ENCODE measurements around the gene CATSPERE.
"Not testable (repeated sequence)": the region's sequence is repeated elsewhere in the genome, so short reads cannot be mapped to it uniquely, and the experiment has no call there.

CATSPERE gene

DNA sequence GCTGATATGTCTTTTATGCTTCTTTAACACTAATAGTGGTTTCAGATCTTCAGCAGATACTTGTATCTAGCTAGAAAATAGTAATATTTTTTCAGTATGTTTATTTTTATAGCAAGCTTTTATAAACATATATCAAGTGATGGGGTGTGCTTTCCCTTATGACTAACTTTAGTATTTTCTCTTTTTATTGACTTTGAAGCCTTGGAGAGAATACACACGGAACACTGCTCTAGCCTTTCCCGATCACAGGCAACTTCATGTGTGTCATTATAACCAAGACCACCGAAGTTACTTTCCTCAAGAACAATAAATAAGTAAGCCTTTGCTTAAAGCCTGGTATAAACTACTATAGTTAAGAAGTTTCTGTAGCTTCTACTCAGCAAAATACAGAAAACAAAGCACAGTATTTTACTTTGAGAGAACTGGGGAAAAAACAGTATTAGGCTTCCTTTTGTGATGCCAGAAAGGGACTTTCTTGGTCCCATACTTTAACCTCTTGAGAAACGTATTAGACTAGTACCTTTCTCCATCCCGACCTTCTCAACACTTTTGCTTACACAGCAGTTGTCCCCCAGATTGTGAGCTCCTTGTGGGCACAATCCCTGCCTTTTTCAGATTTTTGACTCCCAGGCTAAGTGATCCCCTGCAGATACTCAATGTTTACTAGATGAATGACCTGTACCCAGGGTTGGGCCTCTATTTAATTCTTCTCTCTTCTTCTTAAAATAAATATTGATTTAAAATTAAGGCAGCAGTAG is 12.6 kb upstream of the CATSPERE start:
- DNase-seq (ENCODE audit: low read depth in 2 of 2), result no peak

DNA sequence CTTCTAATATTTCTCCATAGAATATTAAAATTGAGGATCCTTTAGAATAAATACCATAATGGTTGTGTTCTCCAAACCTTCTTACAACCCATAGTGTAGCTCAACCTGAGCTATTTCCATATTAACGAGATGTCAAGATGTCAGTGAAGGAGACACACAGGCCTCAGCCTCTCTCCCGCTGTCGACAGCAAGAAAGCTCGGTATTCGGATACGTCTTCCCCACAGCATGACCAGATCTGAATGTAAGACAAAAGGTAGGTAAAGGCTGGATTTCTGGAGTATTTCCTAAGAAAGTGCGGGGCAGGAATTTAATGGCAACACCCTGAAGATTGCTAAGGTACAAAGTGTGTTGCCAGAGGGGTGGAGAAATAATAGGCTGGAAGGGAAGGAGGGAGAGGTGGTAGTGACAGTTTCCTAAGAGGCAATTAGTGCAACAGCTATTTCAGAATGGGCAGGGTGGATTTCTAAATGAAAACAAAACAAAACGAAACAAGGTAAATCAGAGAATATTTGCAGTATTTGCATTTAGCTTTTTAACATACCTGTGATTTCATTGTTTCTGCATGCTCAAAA is 11.1 kb upstream of the CATSPERE start:
- no peak for DNase-seq (ENCODE audit: low read depth in 2 of 2)

GRCh38 chr1:244450597-244451538 is 10.2 kb upstream of the CATSPERE start:
- DNase-seq (ENCODE audit: low read depth in 2 of 2), result no peak

DNA sequence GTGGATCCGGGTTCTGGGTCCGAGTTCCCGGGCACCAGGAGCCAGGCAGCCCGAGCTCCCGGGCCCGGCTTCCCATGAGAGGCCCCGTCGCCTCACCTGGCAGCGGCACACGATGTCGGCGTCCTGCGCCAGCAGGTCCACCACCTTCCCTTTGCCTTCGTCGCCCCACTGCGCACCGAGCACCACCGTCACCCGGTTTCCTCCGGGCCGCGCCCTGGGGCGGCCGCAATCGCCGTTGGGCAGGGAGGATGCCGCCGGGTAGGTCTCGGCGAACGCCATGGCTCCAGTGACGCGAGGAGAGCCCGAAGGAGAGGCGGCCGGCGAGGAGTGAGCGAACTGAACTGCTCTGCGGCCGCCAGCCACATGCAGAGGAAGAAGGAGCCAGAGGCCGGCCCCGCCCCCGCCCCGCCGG is 9.5 kb upstream of the CATSPERE start, which contains the start of gene ADSS2:
Gene ADSS2 (minus strand): TSS at position 371 of the 412 bp plus-strand sequence. CDS start 92 bp downstream, at position 279.
- DNase-seq (ENCODE audit: low read depth in 2 of 2), result no peak

GRCh38 chr1:244451951-244452795 is 8.9 kb upstream of the CATSPERE start:
- peak; percentile 96 to 97 for DNase-seq (ENCODE audit: low read depth in 2 of 2)

DNA sequence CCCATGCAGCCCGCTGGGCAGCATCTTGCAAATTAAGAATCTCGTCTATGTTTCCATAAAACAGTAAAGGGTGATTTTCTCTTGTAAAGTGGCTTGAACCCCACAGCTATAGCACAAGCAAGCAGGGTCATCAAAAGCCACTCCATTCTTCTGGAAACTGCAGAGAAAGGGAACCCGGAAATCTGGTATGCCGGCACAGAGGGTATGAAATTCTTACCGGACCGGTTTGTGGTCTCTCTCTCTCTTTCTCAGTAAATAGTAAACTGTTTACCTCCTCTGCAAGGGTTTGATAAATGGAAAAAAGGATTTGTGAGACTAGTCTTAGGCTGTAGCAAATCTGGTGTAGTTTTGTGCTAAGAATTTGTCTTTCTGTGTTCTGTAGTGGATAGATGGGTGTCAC is 6.7 kb upstream of the CATSPERE start:
- no peak for DNase-seq (ENCODE audit: low read depth in 2 of 2)

DNA sequence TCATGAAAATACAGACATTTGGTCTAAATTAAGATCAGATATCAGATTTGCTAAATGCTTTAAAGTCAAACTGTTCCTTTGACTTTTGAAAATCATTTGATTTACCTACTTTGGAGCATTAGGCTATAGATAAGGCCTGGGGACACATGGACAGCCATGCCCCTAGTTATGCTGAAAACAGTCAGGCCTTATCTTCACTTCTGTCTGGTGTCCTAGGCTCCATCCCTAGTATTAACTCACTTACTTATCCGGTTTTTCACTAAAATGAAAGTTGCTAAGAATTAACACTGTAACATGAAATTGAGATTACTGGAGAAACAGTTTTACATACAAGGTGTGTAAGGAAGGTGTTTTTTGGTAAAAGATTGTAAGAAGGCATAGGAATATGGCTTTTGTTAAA is 4.5 kb upstream of the CATSPERE start:
- no peak for DNase-seq (ENCODE audit: low read depth in 2 of 2)

GRCh38 chr1:244458781-244459180 is 2.3 kb upstream of the CATSPERE start:
- no peak for DNase-seq (ENCODE audit: low read depth in 2 of 2)

GRCh38 chr1:244460197-244460596 is 876 bp upstream of the CATSPERE start:
- DNase-seq (ENCODE audit: low read depth in 2 of 2), result no peak

- no peak for DNase-seq (ENCODE audit: low read depth in 2 of 2)
Observed at GRCh38 chr1:244466724-244467123, 5.7 kb downstream of the CATSPERE start.

- DNase-seq (ENCODE audit: low read depth in 2 of 2), result no peak
Observed at GRCh38 chr1:244473059-244473605, 12.1 kb downstream of the CATSPERE start.

DNA sequence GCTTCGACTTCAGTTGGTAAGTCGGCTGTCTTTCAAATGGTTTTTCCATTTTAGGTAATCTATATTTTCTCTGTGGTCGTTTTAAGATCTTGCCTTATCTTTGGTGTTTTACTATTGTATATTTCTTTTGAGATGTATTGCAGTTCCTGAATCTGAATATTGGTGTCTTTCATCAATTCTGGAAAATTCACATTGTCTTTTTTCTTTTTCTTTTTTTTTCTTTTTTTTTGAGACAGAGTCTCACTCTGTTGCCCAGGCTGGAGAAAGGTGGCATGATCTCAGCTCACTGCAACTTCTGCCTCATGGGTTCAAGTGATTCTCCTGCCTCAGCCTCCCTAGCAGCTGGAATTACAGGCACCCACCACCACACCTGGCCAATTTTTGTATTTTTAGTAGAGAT is 23.9 kb downstream of the CATSPERE start:
- DNase-seq (ENCODE audit: low read depth in 2 of 2), result not testable (repeated sequence)

DNA sequence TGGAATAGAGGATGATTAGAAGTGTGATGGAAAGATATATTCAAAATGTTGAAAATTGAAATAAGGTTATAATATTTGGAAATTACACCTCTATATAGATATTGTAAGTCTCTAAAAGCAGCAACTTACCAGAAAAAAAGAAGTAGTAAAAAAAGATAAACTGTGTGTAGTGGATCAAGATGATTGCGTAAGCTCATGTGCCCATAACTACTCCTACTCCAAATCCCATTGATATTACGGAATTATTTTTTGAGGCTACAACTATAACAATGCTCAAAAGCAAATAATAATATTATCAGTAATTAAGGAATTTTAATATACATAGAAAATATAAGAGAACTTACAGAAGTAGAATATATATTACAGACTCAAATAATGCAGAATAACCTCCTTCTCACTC is 33.6 kb downstream of the CATSPERE start:
- DNase-seq (ENCODE audit: low read depth in 2 of 2), result no peak

DNA sequence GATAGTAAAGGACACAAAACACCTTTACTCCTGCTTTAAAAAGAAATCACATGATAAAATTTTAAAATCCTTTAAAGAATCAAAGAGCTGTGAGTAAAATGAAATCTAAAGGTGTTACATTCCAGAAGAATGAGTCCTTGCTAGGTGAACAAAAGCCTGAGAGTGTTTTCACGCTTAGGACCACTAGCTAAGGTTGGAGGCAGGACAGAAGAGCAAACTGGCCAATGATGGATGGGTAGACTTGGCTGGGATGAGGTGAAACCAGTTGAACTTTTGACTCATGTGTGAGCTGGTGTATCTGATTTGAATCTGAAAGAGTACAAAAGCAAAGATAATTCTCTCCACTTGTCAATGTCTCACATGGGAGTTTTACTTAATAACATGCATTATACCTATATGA is 35.1 kb downstream of the CATSPERE start:
- no peak for DNase-seq (ENCODE audit: low read depth in 2 of 2)

DNA sequence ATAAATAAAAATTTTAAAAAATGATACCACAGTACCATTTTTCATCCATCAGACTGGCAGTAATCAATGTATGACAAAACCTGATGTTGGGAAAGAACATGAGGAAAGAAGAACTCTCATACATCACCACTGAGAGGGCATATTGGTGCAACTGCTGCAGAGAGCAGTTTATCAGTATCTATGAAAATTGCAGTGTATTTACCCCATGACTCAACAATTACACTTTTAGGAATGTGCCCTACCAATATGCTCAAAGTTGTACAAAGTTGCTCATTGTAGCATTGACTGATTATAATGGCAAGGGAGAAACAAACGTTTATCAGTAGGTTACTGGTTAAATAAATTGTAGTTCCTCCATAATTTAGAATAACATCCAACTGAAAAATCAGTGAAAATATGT is 36.7 kb downstream of the CATSPERE start:
- no peak for DNase-seq (ENCODE audit: low read depth in 2 of 2)

DNA sequence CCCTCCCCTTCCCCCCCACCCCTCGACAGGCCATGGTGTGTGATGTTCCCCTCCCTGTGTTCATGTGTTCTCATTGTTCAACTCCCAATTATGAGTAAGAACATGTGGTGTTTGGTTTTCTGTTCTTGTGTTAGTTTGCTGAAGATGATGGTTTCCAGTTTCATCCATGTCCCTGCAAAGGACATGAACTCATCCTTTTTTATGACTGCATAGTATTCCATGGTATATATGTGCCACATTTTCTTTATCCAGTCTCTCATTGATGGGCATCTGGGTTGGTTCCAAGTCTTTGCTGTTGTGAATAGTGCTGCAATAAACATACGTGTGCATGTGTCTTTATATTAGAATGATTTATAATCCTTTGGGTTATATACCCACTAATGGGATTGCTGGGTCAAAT is 38.4 kb downstream of the CATSPERE start:
- not testable (repeated sequence) for DNase-seq (ENCODE audit: low read depth in 2 of 2)

- DNase-seq (ENCODE audit: low read depth in 2 of 2), result not testable (repeated sequence)
Observed at GRCh38 chr1:244500515-244500914, 39.4 kb downstream of the CATSPERE start.

DNA sequence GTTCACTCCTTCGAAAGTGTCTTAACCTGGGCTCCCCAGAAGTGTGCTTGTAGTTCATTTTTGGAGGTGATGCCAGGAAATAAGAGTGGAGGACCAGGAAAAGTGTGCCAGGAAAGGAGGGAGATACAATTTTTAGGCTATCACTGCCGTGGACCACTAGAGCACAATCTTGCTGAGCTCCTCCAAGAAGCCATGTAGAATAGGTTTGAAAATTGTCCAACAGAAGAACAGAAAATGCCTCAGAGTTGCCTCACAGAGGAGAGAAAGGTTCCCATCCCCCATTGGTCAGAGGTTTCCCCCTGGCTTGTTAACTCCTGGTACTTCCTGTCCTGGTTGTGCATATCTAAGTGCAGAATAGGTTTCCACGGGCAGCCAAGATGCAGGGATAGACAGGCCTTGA is 41.6 kb downstream of the CATSPERE start:
- DNase-seq (ENCODE audit: low read depth in 2 of 2), result no peak

DNA sequence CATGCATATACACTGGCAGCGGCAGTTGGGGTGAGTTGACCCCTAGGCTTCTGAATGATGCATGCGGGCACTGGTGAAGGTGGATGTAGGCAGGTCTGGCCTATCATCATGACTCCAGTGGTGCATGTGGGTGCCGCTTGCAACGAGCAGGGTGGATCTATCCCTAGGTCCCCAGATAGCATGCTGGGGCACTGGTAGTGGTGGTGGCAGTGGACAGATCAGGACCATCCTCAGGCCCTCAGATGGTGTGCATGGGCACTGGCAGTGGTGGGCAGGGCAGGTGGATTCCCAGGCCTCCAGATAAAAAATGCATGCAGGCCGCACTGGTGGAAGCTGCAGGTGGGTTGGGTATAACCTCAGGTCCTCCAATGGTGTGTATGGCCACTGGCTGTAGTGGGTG is 52.4 kb downstream of the CATSPERE start:
- no peak for DNase-seq (ENCODE audit: low read depth in 2 of 2)

- no peak for DNase-seq (ENCODE audit: low read depth in 2 of 2)
Observed at GRCh38 chr1:244515680-244516079, 54.6 kb downstream of the CATSPERE start.

GRCh38 chr1:244536316-244536715 is 75.2 kb downstream of the CATSPERE start:
- DNase-seq (ENCODE audit: low read depth in 2 of 2), result no peak

Measured in stimulated activated CD4-positive, alpha-beta T cell treated with anti-CD3 and anti-CD28 coated beads, Interleukin-1b, Interleukin-23, amount 100 ng/mL, for 1 hour (primary cell).